IMR-90 (cell line): Measurements from ENCODE around the gene FAM240A. TPM values are rescaled to one million over a fixed set of nuclear protein-coding genes. Genes with fewer than 3 reads are reported as not detected.

Experiments used
- ATAC-seq: fragments of 200-7000 bp; cut with Tn5 transposase; 2 replicates; pipeline ENCODE4 v1.9.1; 2020; ENCODE audit warnings: low read depth, mild to moderate bottlenecking, moderate library complexity
- BruUV-seq: library from RNA; stranded (reverse); fragments of 400-500 nt; replicated peaks from 2 replicates; lab custom pipeline; 2021; lab: Mats Ljungman, UMichigan
- CTCF ChIA-PET: fragments of 300-600 bp; formaldehyde crosslinking; extraction: SDS; loops from one replicate; lab custom pipeline; 2021; ENCODE audit warnings: antibody characterized with exemption; lab: Yijun Ruan, JAX
- POLR2A ChIA-PET: fragments of 300-600 bp; sonication (Branson Sonifier 250); formaldehyde crosslinking; loops from one replicate; lab custom pipeline; 2022; ENCODE audit warnings: antibody characterized with exemption; ENCODE audit not compliant: unreplicated experiment; lab: Charles Lee
- DNase-seq: peaks from one replicate; pipeline ENCODE4 v3.0.0; 2013
- H2AFZ ChIP-seq: replicated peaks from 2 replicates; pipeline ENCODE3; 2013; ENCODE audit warnings: low read length, mild to moderate bottlenecking; ENCODE audit not compliant: poor library complexity
- H2AK5ac ChIP-seq: 2 replicates; pipeline ENCODE4 v1.6.1; 2013; ENCODE audit warnings: low read depth, low read length, inconsistent platforms
- H2AK9ac ChIP-seq: replicated peaks from 2 replicates; pipeline ENCODE3; 2013; ENCODE audit warnings: mild to moderate bottlenecking, low read depth, low read length, moderate library complexity; ENCODE audit not compliant: poor library complexity
- H2BK120ac ChIP-seq: 2 replicates; pipeline ENCODE4 v1.6.1; 2013; ENCODE audit warnings: low read depth, low read length, inconsistent platforms
- H2BK15ac ChIP-seq: 3 replicates; pipeline ENCODE4 v1.6.1; 2013; ENCODE audit warnings: low read depth, low read length, inconsistent platforms
- H2BK20ac ChIP-seq: 2 replicates; pipeline ENCODE4 v1.6.1; 2013; ENCODE audit warnings: low read depth, mild to moderate bottlenecking, inconsistent platforms, low read length, moderate library complexity
- H2BK5ac ChIP-seq: 2 replicates; pipeline ENCODE4 v1.6.1; 2013; ENCODE audit warnings: mild to moderate bottlenecking, low read depth, low read length, inconsistent platforms; ENCODE audit not compliant: poor library complexity, severe bottlenecking
- H3K14ac ChIP-seq: replicated peaks from 2 replicates; pipeline ENCODE4 v1.6.1; 2013; ENCODE audit warnings: low read depth, low read length, inconsistent platforms
- H3K18ac ChIP-seq: 2 replicates; pipeline ENCODE4 v1.6.1; 2013; ENCODE audit warnings: low read depth, low read length, control low read depth
- H3K23ac ChIP-seq: 2 replicates; pipeline ENCODE4 v1.6.1; 2013; ENCODE audit warnings: low read depth, low read length, inconsistent platforms
- H3K27ac ChIP-seq: 2 replicates; pipeline ENCODE4 v1.5.1; 2013; ENCODE audit warnings: mild to moderate bottlenecking, control low read depth, low read length; ENCODE audit not compliant: insufficient read depth
- H3K27me3 ChIP-seq: 2 replicates; pipeline ENCODE4 v1.6.1; 2013; ENCODE audit warnings: low read length; ENCODE audit not compliant: control insufficient read depth, insufficient read depth
- H3K36me3 ChIP-seq: 2 replicates; pipeline ENCODE4 v1.6.1; 2013; ENCODE audit warnings: low read length, mixed read lengths; ENCODE audit not compliant: control insufficient read depth, insufficient read depth
- H3K4ac ChIP-seq: 2 replicates; pipeline ENCODE4 v1.6.1; 2013; ENCODE audit warnings: low read depth, low read length, inconsistent platforms
- H3K4me1 ChIP-seq: 2 replicates; pipeline ENCODE4 v1.6.1; 2013; ENCODE audit warnings: low read length, mixed read lengths; ENCODE audit not compliant: control insufficient read depth, insufficient read depth
- H3K4me2 ChIP-seq: 2 replicates; pipeline ENCODE4 v1.6.1; 2013; ENCODE audit warnings: low read depth, mild to moderate bottlenecking, control low read depth, low read length, moderate library complexity
- H3K4me3 ChIP-seq: 2 replicates; pipeline ENCODE4 v1.5.1; 2013; ENCODE audit warnings: low read depth, mild to moderate bottlenecking, control low read depth, low read length, moderate library complexity; ENCODE audit not compliant: insufficient read depth
- H3K56ac ChIP-seq: 2 replicates; pipeline ENCODE4 v1.6.1; 2013; ENCODE audit warnings: low read length, inconsistent platforms; ENCODE audit not compliant: insufficient read depth; ENCODE audit errors: extremely low read depth
- H3K79me1 ChIP-seq, 2 experiments: 2 replicates each; pipeline ENCODE4 v1.6.1; 2013; ENCODE audit warnings: low read length in 2 of 2, inconsistent platforms in 1 of 2, low read depth in 1 of 2
- H3K9ac ChIP-seq: 2 replicates; pipeline ENCODE4 v1.6.1; 2013; ENCODE audit warnings: low read depth, low read length, control low read depth
- H3K9me1 ChIP-seq: 2 replicates; pipeline ENCODE4 v1.6.1; 2013; ENCODE audit warnings: low read length, inconsistent platforms; ENCODE audit not compliant: insufficient read depth
- H3K9me3 ChIP-seq: 2 replicates; pipeline ENCODE4 v1.6.1; 2013; ENCODE audit warnings: low read length; ENCODE audit not compliant: control insufficient read depth, insufficient read depth
- H4K20me1 ChIP-seq: 2 replicates; pipeline ENCODE4 v1.6.1; 2013; ENCODE audit warnings: low read length, inconsistent platforms; ENCODE audit not compliant: insufficient read depth
- H4K5ac ChIP-seq: 2 replicates; pipeline ENCODE4 v1.6.1; 2013; ENCODE audit warnings: mild to moderate bottlenecking, low read depth, low read length, control low read depth
- H4K8ac ChIP-seq, 2 experiments: 2 replicates each; pipeline ENCODE4 v1.6.1; 2013; ENCODE audit warnings: low read depth in 2 of 2, low read length in 2 of 2, control low read depth in 1 of 2, inconsistent platforms in 1 of 2
- H4K91ac ChIP-seq: 2 replicates; pipeline ENCODE4 v1.6.1; 2013; ENCODE audit warnings: low read depth, low read length, inconsistent platforms; ENCODE audit not compliant: insufficient read depth
- CEBPB ChIP-seq: IDR thresholded peaks from 2 replicates; pipeline ENCODE4 v1.6.1; 2012; ENCODE audit warnings: low read depth, low read length, improper control_type of control experiment
- MAFK ChIP-seq: IDR thresholded peaks from 2 replicates; pipeline ENCODE4 v1.6.1; 2012; ENCODE audit warnings: low read depth, low read length, improper control_type of control experiment
- POLR2A ChIP-seq: IDR thresholded peaks from 2 replicates; pipeline ENCODE4 v1.6.1; 2012; ENCODE audit warnings: mild to moderate bottlenecking, low read depth, low read length
- RFX5 ChIP-seq: IDR thresholded peaks from 2 replicates; pipeline ENCODE4 v1.8.0; 2012; ENCODE audit warnings: low read depth, mild to moderate bottlenecking, low read length, moderate library complexity
- WGBS, 2 experiments: methylation state at CpG; one replicate each; pipeline versions ENCODE4 v1.1.5 to v1.1.7; 2013; ENCODE audit warnings: missing lambda C conversion rate in 2 of 2; ENCODE audit not compliant: insufficient read length in 1 of 2; ENCODE audit errors: extremely low coverage in 2 of 2; 5-methylcytosine and 5-hydroxymethylcytosine counted together
- dilution Hi-C: fragments of 300-500 bp; cut with HindIII; formaldehyde crosslinking; loops from one replicate; pipeline ENCODE4 v1.14.3; 2018; ENCODE audit warnings: low sequenced_read_pairs; ENCODE audit not compliant: unreplicated experiment
- in situ Hi-C: fragments of 300-500 bp; cut with MboI; formaldehyde crosslinking; loops from 3 replicates; pipeline ENCODE4 v1.14.3; 2019; ENCODE audit warnings: low sequenced_read_pairs, inconsistent platforms, mixed read lengths
- intact Hi-C: fragments of 100-400 bp; cut with micrococcal nuclease; formaldehyde crosslinking; loops from 2 replicates; pipeline ENCODE4 v1.10.0; 2022
- polyA plus RNA-seq, 3 experiments: library from polyadenylated mRNA; depleted of rRNA; stranded (reverse); fragments of >200 nt; gene quantifications; 2 replicates each; pipeline ENCODE4 v1.2.3, GENCODE V29; 2012; ENCODE audit warnings: low replicate concordance in 1 of 3
- total RNA-seq: library from RNA; depleted of rRNA; stranded (reverse); fragments of >200 nt; gene quantifications from 2 replicates; pipeline ENCODE4 v1.2.3, GENCODE V29; 2012

FAM240A gene
- total and polyA plus RNA-seq, 2 of the 4 experiments (the other 2 are of a cell fraction): not detected

- no peak overlapping the region for H2BK20ac ChIP-seq
- H2AK9ac ChIP-seq: no peak overlapping the region
- H4K5ac ChIP-seq: no peak overlapping the region
- H2BK5ac ChIP-seq: no peak overlapping the region
- H3K9me3 ChIP-seq: no peaks in the 10 kb centered on the region
- H3K23ac ChIP-seq: no peak overlapping the region
- no peak overlapping the region for H3K4me3 ChIP-seq
- H3K18ac ChIP-seq: no peak overlapping the region
- no peak overlapping the region for H2BK15ac ChIP-seq
- 92% methylated on average over 2 of the region's 8 CpGs; no CpG with 5 or more reads in 1 of the 2 experiments for WGBS, 2 experiments
- H3K56ac ChIP-seq: no peak overlapping the region
- dilution Hi-C loops (no loop called here), in situ Hi-C loops (no loop called here), intact Hi-C loops (no loop called here)
- H4K8ac ChIP-seq: no peak overlapping the region
- no peak overlapping the region for H3K4me2 ChIP-seq
- H3K9ac ChIP-seq: no peak overlapping the region
- DNase-seq (no peak), ATAC-seq (no peak)
- BruUV-seq: no TSS peak
- TF ChIP-seq CEBPB: peak; percentile 46; the same call in 1 of the 2 replicates
- no peak for TF ChIP-seq RFX5
- TF ChIP-seq MAFK: no peak
- no peak for TF ChIP-seq POLR2A
- CTCF ChIA-PET: no interaction called here
- H3K27ac ChIP-seq: no peak overlapping the region
- peaks cover 13% of the 10 kb centered on the region; the same call in 1 of the 2 replicates for H3K27me3 ChIP-seq
- H3K9me1 ChIP-seq: no peaks in the 10 kb centered on the region
- H4K91ac ChIP-seq: no peak overlapping the region
- H2AFZ ChIP-seq: no peak overlapping the region
- no peak overlapping the region for H3K14ac ChIP-seq
- POLR2A ChIA-PET: no interaction called here
- no peak overlapping the region for H2BK120ac ChIP-seq
- no peak overlapping the region for H3K4ac ChIP-seq
- no peaks in the 10 kb centered on the region for H3K4me1 ChIP-seq
- no peaks in the 10 kb centered on the region for H4K20me1 ChIP-seq
- H2AK5ac ChIP-seq: no peak overlapping the region
- no peaks in the 10 kb centered on the region for H3K79me1 ChIP-seq
- no peaks in the 10 kb centered on the region for H3K36me3 ChIP-seq
Observed at GRCh38 chr3:46595819-46596314, 16.5 kb upstream of the FAM240A start.
